Measurements from ENCODE around the gene TMEM132D. TPM values are rescaled to one million over a fixed set of nuclear protein-coding genes. Genes with fewer than 3 reads are reported as not detected.

Gene TMEM132D
- total RNA-seq, 1 experiment from 2014 or later = 1.4 TPM

DNA sequence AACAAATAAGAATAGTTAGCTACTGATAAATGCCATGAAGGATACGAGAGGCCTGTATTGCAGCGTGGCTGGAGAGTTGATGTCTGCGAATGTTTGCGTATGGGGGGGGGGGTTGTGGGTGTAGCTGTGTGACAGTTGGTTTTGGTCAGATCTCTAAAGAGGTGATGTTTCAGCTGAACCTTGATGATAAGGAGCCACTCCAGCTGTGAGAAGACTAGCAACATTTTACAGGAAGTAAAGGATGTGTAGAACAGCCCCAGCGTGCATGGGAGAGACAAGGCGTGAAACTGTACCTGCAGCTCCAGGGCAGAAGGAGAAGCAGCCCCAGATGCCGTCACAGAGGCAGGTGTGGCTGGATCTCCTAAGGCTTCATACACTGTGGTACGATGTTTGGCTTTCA lies 416.9 kb downstream of the TMEM132D start:
- no peak for TF ChIP-seq EMX1 (CRISPR knock-in tag; IDR thresholded peaks at IDR 0.05)
- TF ChIP-seq, protein P1, sequence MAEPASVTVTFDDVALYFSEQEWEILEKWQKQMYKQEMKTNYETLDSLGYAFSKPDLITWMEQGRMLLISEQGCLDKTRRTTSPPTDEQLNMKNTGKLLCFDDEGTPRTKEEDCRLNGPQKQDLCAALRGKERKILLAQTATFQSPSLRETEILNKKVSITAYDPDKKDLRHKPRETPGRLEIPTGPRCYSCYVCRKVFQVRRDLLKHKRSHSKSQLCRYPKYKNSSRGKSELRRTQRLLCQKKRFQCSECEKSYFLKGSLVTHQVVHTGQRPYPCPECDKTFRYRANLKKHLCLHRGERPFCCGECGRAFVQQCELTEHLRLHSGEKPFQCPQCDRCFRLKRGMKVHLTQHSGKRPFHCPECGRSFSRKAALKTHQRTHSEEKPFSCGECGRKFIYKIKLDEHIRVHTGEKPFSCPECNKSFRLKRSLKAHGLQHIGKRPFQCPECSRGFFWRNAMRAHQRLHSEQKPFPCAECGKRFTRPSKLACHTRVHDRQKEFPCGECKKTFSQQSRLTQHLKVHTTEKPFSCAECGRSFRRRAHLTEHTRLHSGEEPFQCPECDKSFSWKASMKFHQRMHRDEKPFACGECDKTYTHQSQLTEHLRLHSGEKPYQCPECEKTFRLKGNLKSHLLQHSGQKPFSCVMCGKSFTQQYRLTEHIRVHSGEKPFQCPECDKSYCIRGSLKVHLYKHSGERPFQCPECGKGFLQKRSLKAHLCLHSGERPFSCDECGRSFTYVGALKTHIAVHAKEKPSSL (CRISPR knock-in tag; conservative IDR thresholded peaks at IDR 0.05) = no peak
- no peak for TF ChIP-seq ZNF416 (CRISPR knock-in tag; IDR thresholded peaks at IDR 0.05)
- no peak for TF ChIP-seq TCF7 (CRISPR knock-in tag; IDR thresholded peaks at IDR 0.05; ENCODE audit: low read depth)
- TF ChIP-seq FOXP1 (CRISPR knock-in tag; IDR thresholded peaks at IDR 0.05; ENCODE audit: borderline replicate concordance) = no peak
- TF ChIP-seq, protein P2, sequence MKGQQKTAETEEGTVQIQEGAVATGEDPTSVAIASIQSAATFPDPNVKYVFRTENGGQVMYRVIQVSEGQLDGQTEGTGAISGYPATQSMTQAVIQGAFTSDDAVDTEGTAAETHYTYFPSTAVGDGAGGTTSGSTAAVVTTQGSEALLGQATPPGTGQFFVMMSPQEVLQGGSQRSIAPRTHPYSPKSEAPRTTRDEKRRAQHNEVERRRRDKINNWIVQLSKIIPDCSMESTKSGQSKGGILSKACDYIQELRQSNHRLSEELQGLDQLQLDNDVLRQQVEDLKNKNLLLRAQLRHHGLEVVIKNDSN (CRISPR knock-in tag; IDR thresholded peaks at IDR 0.05) = no peak
- no peak for TF ChIP-seq RORB (CRISPR knock-in tag; IDR thresholded peaks at IDR 0.05)
- no peak for TF ChIP-seq TP53 (CRISPR knock-in tag; IDR thresholded peaks at IDR 0.05)
- TF ChIP-seq, protein P3, sequence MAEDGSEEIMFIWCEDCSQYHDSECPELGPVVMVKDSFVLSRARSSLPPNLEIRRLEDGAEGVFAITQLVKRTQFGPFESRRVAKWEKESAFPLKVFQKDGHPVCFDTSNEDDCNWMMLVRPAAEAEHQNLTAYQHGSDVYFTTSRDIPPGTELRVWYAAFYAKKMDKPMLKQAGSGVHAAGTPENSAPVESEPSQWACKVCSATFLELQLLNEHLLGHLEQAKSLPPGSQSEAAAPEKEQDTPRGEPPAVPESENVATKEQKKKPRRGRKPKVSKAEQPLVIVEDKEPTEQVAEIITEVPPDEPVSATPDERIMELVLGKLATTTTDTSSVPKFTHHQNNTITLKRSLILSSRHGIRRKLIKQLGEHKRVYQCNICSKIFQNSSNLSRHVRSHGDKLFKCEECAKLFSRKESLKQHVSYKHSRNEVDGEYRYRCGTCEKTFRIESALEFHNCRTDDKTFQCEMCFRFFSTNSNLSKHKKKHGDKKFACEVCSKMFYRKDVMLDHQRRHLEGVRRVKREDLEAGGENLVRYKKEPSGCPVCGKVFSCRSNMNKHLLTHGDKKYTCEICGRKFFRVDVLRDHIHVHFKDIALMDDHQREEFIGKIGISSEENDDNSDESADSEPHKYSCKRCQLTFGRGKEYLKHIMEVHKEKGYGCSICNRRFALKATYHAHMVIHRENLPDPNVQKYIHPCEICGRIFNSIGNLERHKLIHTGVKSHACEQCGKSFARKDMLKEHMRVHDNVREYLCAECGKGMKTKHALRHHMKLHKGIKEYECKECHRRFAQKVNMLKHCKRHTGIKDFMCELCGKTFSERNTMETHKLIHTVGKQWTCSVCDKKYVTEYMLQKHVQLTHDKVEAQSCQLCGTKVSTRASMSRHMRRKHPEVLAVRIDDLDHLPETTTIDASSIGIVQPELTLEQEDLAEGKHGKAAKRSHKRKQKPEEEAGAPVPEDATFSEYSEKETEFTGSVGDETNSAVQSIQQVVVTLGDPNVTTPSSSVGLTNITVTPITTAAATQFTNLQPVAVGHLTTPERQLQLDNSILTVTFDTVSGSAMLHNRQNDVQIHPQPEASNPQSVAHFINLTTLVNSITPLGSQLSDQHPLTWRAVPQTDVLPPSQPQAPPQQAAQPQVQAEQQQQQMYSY (CRISPR knock-in tag; IDR thresholded peaks at IDR 0.05) = no peak
- no peaks in the 10 kb centered on the region for H3K4me1 Mint-ChIP-seq
- ChIA-PET CTCF (no interaction called here), POLR2A (no interaction called here)
- peaks cover 65% of the 10 kb centered on the region for H3K36me3 Mint-ChIP-seq
- peaks cover 57% of the 10 kb centered on the region for H3K9me3 Mint-ChIP-seq
- peaks cover 6% of the 10 kb centered on the region for H3K27me3 Mint-ChIP-seq (ENCODE audit: low read depth)
- no peak overlapping the region for H3K27ac Mint-ChIP-seq
- no peak overlapping the region for H3K4me3 Mint-ChIP-seq
- no peak for ATAC-seq
- DNase-seq (ENCODE audit: low spot score) = no peak

DNA sequence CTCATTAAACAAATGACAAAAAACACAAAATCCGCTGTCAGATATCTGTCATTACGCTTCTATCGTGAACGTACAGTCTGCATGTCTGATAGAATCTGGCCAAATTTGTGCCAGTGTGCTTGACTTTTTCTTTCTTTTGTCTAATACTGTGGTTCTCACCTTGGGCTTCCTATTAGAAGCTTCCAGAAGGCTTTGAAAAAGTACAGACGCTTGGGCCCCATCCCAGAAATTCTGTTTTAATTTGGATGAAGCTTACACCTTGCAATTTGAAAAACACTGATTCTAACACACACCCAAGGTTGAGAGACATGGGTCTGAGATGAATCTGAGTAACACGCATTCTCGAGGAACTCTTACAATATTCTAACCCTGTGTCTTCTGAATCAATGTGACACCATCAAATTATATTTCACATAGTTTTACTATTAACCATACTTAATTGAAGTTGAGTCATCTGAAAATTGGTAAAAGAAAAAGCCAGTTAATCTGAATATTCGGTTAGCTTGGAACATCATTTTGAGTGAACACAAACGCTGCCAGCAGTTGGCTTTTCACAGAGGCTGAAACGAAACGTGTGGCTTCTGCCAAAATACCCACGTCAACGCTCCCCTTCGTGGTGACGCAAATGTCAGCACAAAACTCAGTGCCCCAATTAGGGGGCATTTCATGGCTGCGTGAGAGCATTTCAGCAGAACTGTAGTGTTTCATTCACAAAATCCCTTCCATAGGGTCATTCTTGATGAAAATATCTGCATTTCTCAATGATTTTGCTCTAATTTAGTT lies 420.5 kb downstream of the TMEM132D start:
- ATAC-seq (no peak), DNase-seq (ENCODE audit: low spot score) (no peak)
- H3K27me3 Mint-ChIP-seq (ENCODE audit: low read depth) = peaks cover 3% of the 10 kb centered on the region
- ChIA-PET POLR2A (no interaction called here), CTCF (no interaction called here)
- no peak overlapping the region for H3K27ac Mint-ChIP-seq
- H3K4me1 Mint-ChIP-seq = no peaks in the 10 kb centered on the region
- H3K4me3 Mint-ChIP-seq = no peak overlapping the region
- H3K9me3 Mint-ChIP-seq = peaks cover 54% of the 10 kb centered on the region
- peaks cover 68% of the 10 kb centered on the region for H3K36me3 Mint-ChIP-seq
- TF ChIP-seq, protein P4, sequence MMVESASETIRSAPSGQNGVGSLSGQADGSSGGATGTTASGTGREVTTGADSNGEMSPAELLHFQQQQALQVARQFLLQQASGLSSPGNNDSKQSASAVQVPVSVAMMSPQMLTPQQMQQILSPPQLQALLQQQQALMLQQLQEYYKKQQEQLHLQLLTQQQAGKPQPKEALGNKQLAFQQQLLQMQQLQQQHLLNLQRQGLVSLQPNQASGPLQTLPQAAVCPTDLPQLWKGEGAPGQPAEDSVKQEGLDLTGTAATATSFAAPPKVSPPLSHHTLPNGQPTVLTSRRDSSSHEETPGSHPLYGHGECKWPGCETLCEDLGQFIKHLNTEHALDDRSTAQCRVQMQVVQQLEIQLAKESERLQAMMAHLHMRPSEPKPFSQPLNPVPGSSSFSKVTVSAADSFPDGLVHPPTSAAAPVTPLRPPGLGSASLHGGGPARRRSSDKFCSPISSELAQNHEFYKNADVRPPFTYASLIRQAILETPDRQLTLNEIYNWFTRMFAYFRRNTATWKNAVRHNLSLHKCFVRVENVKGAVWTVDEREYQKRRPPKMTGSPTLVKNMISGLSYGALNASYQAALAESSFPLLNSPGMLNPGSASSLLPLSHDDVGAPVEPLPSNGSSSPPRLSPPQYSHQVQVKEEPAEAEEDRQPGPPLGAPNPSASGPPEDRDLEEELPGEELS (CRISPR knock-in tag; IDR thresholded peaks at IDR 0.05) = no peak
- TF ChIP-seq EMX1 (CRISPR knock-in tag; IDR thresholded peaks at IDR 0.05) (no peak), SMAD4 (CRISPR knock-in tag; IDR thresholded peaks at IDR 0.05) (no peak), OVOL2 (CRISPR knock-in tag; IDR thresholded peaks at IDR 0.05; ENCODE audit: borderline replicate concordance) (no peak), NFYB (CRISPR knock-in tag; conservative IDR thresholded peaks at IDR 0.05; ENCODE audit: low read depth) (no peak), JUN (CRISPR knock-in tag; IDR thresholded peaks at IDR 0.05) (no peak), FOXJ3 (CRISPR knock-in tag; IDR thresholded peaks at IDR 0.05; ENCODE audit: borderline replicate concordance) (no peak), NR1H2 (CRISPR knock-in tag; IDR thresholded peaks at IDR 0.05) (no peak), KAT7 (CRISPR knock-in tag; IDR thresholded peaks at IDR 0.05; ENCODE audit: borderline replicate concordance) (no peak), SOX15 (CRISPR knock-in tag; IDR thresholded peaks at IDR 0.05) (no peak), FOXP1 (CRISPR knock-in tag; IDR thresholded peaks at IDR 0.05; ENCODE audit: borderline replicate concordance) (no peak), TEAD1 (CRISPR knock-in tag; IDR thresholded peaks at IDR 0.05) (no peak), GRHL2 (CRISPR knock-in tag; IDR thresholded peaks at IDR 0.05; ENCODE audit: insufficient replicate concordance, severe bottlenecking) (no peak), ZNF423 (CRISPR knock-in tag; IDR thresholded peaks at IDR 0.05) (no peak)
- TF ChIP-seq, protein P5, sequence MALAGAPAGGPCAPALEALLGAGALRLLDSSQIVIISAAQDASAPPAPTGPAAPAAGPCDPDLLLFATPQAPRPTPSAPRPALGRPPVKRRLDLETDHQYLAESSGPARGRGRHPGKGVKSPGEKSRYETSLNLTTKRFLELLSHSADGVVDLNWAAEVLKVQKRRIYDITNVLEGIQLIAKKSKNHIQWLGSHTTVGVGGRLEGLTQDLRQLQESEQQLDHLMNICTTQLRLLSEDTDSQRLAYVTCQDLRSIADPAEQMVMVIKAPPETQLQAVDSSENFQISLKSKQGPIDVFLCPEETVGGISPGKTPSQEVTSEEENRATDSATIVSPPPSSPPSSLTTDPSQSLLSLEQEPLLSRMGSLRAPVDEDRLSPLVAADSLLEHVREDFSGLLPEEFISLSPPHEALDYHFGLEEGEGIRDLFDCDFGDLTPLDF (CRISPR knock-in tag; IDR thresholded peaks at IDR 0.05) = no peak
- TF ChIP-seq, protein P6, sequence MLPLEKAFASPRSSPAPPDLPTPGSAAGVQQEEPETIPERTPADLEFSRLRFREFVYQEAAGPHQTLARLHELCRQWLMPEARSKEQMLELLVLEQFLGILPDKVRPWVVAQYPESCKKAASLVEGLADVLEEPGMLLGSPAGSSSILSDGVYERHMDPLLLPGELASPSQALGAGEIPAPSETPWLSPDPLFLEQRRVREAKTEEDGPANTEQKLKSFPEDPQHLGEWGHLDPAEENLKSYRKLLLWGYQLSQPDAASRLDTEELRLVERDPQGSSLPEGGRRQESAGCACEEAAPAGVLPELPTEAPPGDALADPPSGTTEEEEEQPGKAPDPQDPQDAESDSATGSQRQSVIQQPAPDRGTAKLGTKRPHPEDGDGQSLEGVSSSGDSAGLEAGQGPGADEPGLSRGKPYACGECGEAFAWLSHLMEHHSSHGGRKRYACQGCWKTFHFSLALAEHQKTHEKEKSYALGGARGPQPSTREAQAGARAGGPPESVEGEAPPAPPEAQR (CRISPR knock-in tag; IDR thresholded peaks at IDR 0.05) = no peak

Data from WTC11 (cell line).